ENCODE results near the gene CYB5R4. TPM values are rescaled to one million over a fixed set of nuclear protein-coding genes. Genes with fewer than 3 reads are reported as not detected.

CYB5R4 gene
- total RNA-seq, 4 donors from 2014 or later, result 4.2 to 13.1 (median 8.3) TPM

DNA sequence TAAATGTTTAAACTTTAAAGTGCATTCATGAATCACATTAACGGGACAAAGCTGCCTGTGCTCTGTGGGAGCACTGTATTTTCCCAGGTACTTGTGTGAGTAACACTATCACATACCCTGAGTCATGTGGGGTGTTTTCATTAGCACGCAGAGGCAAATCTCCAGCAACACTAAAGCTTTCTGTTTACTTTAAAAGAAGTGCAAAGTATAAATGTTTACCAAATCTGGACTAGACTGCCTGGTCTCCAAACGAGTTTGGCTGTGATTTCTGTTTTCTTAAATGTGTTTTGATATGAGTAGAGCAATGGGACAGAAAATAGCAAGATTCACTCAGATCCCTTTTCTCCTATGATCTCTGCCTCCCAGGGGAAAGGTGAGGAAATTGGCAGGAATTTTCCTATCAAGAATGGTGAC lies 35.1 kb upstream of the CYB5R4 start:
- H3K9me3 ChIP-seq, result peaks cover 0 to 3% (median 0%) of the 10 kb centered on the region in 4 donors
- TF ChIP-seq EP300 (IDR thresholded peaks at IDR 0.05), result no peak
- no peak for TF ChIP-seq POLR2A (IDR thresholded peaks at IDR 0.05)
- TF ChIP-seq, protein P1, sequence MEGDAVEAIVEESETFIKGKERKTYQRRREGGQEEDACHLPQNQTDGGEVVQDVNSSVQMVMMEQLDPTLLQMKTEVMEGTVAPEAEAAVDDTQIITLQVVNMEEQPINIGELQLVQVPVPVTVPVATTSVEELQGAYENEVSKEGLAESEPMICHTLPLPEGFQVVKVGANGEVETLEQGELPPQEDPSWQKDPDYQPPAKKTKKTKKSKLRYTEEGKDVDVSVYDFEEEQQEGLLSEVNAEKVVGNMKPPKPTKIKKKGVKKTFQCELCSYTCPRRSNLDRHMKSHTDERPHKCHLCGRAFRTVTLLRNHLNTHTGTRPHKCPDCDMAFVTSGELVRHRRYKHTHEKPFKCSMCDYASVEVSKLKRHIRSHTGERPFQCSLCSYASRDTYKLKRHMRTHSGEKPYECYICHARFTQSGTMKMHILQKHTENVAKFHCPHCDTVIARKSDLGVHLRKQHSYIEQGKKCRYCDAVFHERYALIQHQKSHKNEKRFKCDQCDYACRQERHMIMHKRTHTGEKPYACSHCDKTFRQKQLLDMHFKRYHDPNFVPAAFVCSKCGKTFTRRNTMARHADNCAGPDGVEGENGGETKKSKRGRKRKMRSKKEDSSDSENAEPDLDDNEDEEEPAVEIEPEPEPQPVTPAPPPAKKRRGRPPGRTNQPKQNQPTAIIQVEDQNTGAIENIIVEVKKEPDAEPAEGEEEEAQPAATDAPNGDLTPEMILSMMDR (IDR thresholded peaks at IDR 0.05), result no peak
- H3K36me3 ChIP-seq, result no peaks in the 10 kb centered on the region
- 25 to 50% methylated on average over 3 of the region's 3 CpGs for WGBS, 2 donors
- no peak overlapping the region for H3K4me3 ChIP-seq
- no peaks in the 10 kb centered on the region for H3K4me1 ChIP-seq
- DNase-seq (ENCODE audit: low spot score in 2 of 2), result no peak
- H3K27me3 ChIP-seq, result no peaks in the 10 kb centered on the region
- no peak overlapping the region for H3K27ac ChIP-seq

DNA sequence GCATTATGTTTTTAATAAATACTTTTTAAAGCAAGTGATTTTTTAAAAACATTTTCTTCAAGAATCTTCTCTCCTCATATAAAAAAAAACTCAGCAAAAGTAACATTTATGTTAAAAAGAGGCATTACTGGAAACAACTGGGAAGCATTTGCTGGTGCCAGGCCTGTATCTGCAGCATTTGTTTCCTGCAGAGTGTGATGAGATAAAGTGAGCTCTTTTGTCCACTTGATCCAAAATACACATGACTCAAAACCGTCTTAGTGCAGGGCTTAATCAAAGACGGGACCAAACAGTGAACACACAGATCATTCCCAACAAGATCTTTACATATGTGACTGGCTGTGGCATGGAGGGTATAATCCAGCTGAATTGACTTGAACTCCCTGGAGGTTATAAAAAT lies 34.7 kb upstream of the CYB5R4 start:
- Histone ChIP-seq H3K9me3 (peaks cover 0 to 3% (median 0%) of the 10 kb centered on the region in 4 donors), H3K27me3 (no peaks in the 10 kb centered on the region), H3K4me1 (no peaks in the 10 kb centered on the region), H3K36me3 (no peaks in the 10 kb centered on the region), H3K27ac (no peak overlapping the region), H3K4me3 (no peak overlapping the region)
- TF ChIP-seq POLR2A (IDR thresholded peaks at IDR 0.05) (no peak), EP300 (IDR thresholded peaks at IDR 0.05) (no peak)
- TF ChIP-seq, protein P1 (IDR thresholded peaks at IDR 0.05), result no peak
- no peak for DNase-seq (ENCODE audit: low spot score in 2 of 2)
- WGBS, 2 donors, result 17 to 20% methylated on average over 2 of the region's 2 CpGs

DNA sequence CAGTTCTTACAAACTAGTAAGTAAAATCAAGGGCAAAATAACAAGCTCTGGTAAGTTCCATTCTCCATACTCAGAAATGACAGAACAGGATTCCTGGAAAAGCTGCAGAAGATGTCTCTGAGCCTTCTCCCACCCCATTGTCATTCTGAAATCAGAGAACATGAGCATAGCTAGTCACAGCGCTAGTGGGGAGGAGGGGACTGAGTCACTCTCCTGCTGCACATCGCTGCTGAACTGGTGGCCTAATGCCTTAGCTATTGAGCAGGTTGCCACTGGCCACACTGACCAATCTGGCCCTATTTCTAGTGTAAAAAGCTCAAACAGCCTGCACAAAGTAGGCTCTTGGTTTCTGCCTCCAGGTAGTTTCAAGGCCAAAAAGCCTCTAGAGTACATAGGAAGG lies 32.4 kb upstream of the CYB5R4 start:
- DNase-seq (ENCODE audit: low spot score in 2 of 2), result no peak
- Histone ChIP-seq H3K4me3 (no peak overlapping the region), H3K4me1 (no peaks in the 10 kb centered on the region), H3K36me3 (no peaks in the 10 kb centered on the region), H3K27me3 (no peaks in the 10 kb centered on the region), H3K9me3 (no peaks in the 10 kb centered on the region), H3K27ac (no peak overlapping the region)
- TF ChIP-seq POLR2A (IDR thresholded peaks at IDR 0.05) (no peak), EP300 (IDR thresholded peaks at IDR 0.05) (no peak)
- TF ChIP-seq, protein P1 (IDR thresholded peaks at IDR 0.05), result no peak
- WGBS, 2 donors, result 72 to 86% methylated on average over 2 of the region's 2 CpGs

DNA sequence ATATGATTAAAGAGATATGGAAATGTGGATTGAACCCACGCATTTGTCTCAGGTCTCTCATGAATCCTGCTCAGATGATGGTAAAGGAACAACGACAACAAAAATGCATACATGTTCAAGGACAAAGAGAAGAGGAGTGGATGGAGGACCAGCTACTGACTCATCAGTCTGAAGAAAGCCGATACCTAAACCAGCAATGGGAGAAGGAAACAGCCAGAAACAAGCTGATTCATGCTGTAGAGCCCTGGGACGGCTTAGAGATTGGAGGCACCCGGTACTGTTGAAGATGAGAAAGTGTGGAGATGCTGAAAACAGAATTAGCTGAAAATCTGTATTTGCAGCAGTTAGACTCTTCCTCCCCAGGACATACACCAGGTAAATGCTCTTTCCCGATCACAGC lies 20.8 kb upstream of the CYB5R4 start:
- Histone ChIP-seq H3K4me3 (no peak overlapping the region), H3K9me3 (peaks cover 0 to 7% (median 1%) of the 10 kb centered on the region in 4 donors), H3K27ac (no peak overlapping the region), H3K4me1 (no peaks in the 10 kb centered on the region), H3K27me3 (no peaks in the 10 kb centered on the region), H3K36me3 (no peaks in the 10 kb centered on the region)
- TF ChIP-seq EP300 (IDR thresholded peaks at IDR 0.05), result no peak
- no peak for TF ChIP-seq POLR2A (IDR thresholded peaks at IDR 0.05)
- TF ChIP-seq, protein P1 (IDR thresholded peaks at IDR 0.05), result no peak
- WGBS, 2 donors, result 90% methylated on average over 6 of the region's 6 CpGs
- DNase-seq (ENCODE audit: low spot score in 2 of 2), result no peak

DNA sequence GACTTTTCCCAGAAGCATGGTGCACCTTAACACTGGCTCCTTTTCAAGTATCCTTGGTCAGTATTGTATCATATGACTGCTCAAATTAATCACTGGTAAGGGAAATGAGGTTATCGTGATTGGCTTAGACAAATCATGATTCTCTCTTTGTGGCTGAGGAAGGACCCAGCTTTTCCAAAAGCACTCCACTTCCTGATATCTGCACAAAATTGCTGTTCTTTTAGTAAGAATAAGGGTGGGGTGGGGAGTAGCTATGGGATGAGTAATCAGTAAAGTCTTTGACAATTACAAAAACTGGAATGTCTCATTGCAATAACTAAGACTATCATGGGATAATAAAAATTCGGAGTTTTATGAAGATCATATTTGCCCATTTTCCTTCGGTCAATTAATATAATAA lies 15.3 kb upstream of the CYB5R4 start:
- no peaks in the 10 kb centered on the region for H3K4me1 ChIP-seq
- H3K27ac ChIP-seq, result no peak overlapping the region
- H3K4me3 ChIP-seq, result no peak overlapping the region
- 80 to 86% methylated on average over 3 of the region's 3 CpGs for WGBS, 2 donors
- H3K9me3 ChIP-seq, result peaks cover 0 to 3% (median 0%) of the 10 kb centered on the region in 4 donors
- TF ChIP-seq POLR2A (IDR thresholded peaks at IDR 0.05) (no peak), EP300 (IDR thresholded peaks at IDR 0.05) (no peak)
- TF ChIP-seq, protein P1 (IDR thresholded peaks at IDR 0.05), result no peak
- H3K36me3 ChIP-seq, result no peaks in the 10 kb centered on the region
- H3K27me3 ChIP-seq, result no peaks in the 10 kb centered on the region
- DNase-seq (ENCODE audit: low spot score in 2 of 2), result no peak
